T-helper 1 cell treated with Interleukin-12 subunit alpha and Interleukin-12 subunit beta and Interleukin-4 antibody, amounts not matched to agents 30 μg/mL and 1 μg/mL, for 36 hours (primary cell): Measurements from ENCODE around the gene CRYGC.
"Not testable (repeated sequence)": the region's sequence is repeated elsewhere in the genome, so short reads cannot be mapped to it uniquely, and the experiment has no call there.

ENCODE experiments used
- H3K27ac Mint-ChIP-seq: one replicate; pipeline ENCODE4 v1.8.0; 2021; ENCODE audit warnings: mild to moderate bottlenecking, mixed read lengths
- H3K27me3 Mint-ChIP-seq: one replicate; pipeline ENCODE4 v1.8.0; 2021; ENCODE audit warnings: low read depth, mixed read lengths
- H3K36me3 Mint-ChIP-seq: one replicate; pipeline ENCODE4 v1.8.0; 2021; ENCODE audit warnings: low read depth, mixed read lengths
- H3K4me1 Mint-ChIP-seq: one replicate; pipeline ENCODE4 v1.8.0; 2021; ENCODE audit warnings: low read depth, mixed read lengths
- H3K4me3 Mint-ChIP-seq: one replicate; pipeline ENCODE4 v1.8.0; 2021; ENCODE audit warnings: mild to moderate bottlenecking, moderate library complexity, mixed read lengths
- H3K9me3 Mint-ChIP-seq: one replicate; pipeline ENCODE4 v1.8.0; 2021; ENCODE audit warnings: mixed read lengths

Gene CRYGC

GRCh38 chr2:208147008-208147407 lies 17.4 kb upstream of the CRYGC start:
- Mint-ChIP-seq H3K4me3 (no peak overlapping the region), H3K27ac (no peak overlapping the region), H3K9me3 (no peaks in the 10 kb centered on the region), H3K36me3 (no peaks in the 10 kb centered on the region), H3K27me3 (no peaks in the 10 kb centered on the region), H3K4me1 (no peaks in the 10 kb centered on the region)

GRCh38 chr2:208146006-208146405 lies 16.4 kb upstream of the CRYGC start, which contains the start of gene CRYGB:
TSS of gene CRYGB (minus strand) at chr2:208146158. CDS start at chr2:208146120, 38 bp downstream.
- H3K4me3 Mint-ChIP-seq: no peak within 1 kb of the TSS

DNA sequence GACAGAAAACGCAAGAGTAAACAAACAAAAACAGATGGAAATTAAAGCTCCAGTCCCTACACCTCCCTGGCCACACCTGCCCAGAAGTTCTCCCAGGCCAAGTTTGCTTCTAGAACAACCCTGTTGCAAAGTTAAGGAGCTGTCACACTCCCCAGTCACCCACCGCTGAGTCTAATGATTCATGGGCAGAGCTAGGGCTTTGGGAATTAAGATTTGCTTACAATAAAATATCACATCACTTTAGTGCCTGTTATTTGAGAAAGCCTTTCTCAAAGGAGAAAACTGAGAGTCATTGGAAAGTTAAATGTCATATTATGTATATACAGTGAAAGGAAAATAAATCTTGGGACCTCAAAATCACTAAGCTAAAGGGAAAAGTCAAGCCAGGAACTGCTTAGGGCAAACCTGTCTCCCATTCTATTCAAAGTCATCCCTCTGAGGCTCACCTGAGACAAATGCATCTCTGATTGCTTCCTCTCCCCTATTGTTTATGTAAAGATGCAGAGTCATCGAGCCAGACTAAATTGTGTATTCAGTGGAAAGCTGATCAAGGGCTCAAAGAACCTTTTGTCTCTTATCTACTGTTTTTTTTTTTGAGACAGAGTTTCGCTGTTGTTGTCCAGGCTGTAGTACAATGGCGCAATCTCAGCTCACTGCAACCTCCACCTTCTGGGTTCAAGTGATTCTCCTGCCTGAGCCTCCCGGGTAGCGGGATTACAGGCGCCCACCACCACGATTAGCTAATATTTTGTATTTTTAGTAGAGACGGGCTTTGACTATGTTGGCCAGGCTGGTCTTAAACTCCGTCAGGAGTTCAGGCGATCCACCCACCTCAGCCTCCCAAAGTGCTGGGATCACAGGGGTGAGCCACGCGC lies 13.5 kb upstream of the CRYGC start:
- no peaks in the 10 kb centered on the region for H3K4me1 Mint-ChIP-seq
- no peaks in the 10 kb centered on the region for H3K27me3 Mint-ChIP-seq
- H3K36me3 Mint-ChIP-seq: no peaks in the 10 kb centered on the region
- H3K27ac Mint-ChIP-seq: no peak overlapping the region
- no peak overlapping the region for H3K4me3 Mint-ChIP-seq
- peaks cover 3% of the 10 kb centered on the region for H3K9me3 Mint-ChIP-seq

More at GRCh38 chr2:208146006-208146405, 16.4 kb upstream of the CRYGC start, which contains the start of gene CRYGB:
- no peak within 1 kb of the TSS for H3K27ac Mint-ChIP-seq
- H3K4me1 Mint-ChIP-seq: no peaks in the 10 kb centered on the region
- no peaks in the 10 kb centered on the region for H3K36me3 Mint-ChIP-seq
- no peaks in the 10 kb centered on the region for H3K9me3 Mint-ChIP-seq
- H3K27me3 Mint-ChIP-seq: no peaks in the 10 kb centered on the region

DNA sequence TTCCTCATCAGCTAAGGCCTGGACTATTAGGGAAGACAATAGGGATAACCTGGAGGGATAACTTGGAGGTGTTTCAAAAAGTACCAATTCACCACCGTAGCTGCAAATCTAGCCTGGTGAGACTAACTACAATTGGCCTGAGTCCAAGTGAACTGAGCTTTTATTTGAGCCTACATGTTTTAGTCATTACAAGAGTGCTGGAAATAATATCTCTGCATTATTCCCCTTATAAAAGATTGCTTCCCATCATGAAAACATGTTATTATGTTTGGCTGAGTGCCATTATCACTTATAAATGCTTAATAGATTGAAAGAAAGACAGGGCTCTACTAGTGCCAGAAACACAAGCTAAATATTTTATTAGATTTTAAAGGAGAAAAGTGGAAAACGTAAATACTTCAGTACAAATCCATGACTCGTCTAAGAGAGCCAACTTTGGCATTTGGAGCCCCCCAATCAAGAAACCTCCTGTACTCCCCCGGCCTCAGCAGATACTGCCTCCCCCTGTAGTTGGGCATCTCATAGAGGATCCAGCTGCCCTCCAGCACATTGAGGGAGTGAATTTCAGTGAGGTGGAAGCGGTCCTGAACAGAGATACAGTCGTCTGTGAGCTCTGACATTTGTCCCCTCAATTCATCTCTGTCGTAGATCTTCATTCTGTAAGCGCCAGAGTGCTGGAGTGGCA lies 12.8 kb upstream of the CRYGC start:
- H3K9me3 Mint-ChIP-seq: peaks cover 7% of the 10 kb centered on the region
- H3K27me3 Mint-ChIP-seq: no peaks in the 10 kb centered on the region
- H3K36me3 Mint-ChIP-seq: no peaks in the 10 kb centered on the region
- no peaks in the 10 kb centered on the region for H3K4me1 Mint-ChIP-seq
- H3K4me3 Mint-ChIP-seq: no peak overlapping the region
- no peak overlapping the region for H3K27ac Mint-ChIP-seq

- Mint-ChIP-seq H3K36me3 (no peaks in the 10 kb centered on the region), H3K9me3 (peaks cover 7% of the 10 kb centered on the region), H3K27me3 (no peaks in the 10 kb centered on the region), H3K27ac (no peak overlapping the region), H3K4me3 (no peak overlapping the region), H3K4me1 (peaks cover 9% of the 10 kb centered on the region)
Measured at GRCh38 chr2:208139447-208139846, 9.8 kb upstream of the CRYGC start.

DNA sequence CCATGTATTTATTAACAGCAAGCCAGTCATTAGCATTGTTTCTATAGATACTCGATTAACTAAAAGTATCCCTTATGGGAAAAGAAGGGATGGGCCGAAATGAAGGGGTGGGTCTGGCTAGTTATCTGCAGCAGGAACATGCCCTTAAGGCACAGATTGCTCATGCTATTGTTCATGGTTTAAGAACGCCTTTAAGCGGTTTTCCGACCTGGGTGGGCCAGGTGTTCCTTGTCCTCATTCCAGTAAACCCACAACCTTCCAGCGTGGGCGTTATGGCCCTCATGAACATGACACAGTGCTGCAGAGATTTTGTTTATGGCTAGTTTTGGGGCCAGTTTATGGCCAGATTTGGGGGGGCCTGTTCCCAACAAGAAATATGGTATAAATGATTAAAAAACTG lies 8.7 kb upstream of the CRYGC start:
- not testable (repeated sequence) for H3K4me1 Mint-ChIP-seq, H3K27ac Mint-ChIP-seq, H3K9me3 Mint-ChIP-seq, H3K36me3 Mint-ChIP-seq, H3K4me3 Mint-ChIP-seq, H3K27me3 Mint-ChIP-seq

GRCh38 chr2:208136716-208137094 lies 7.1 kb upstream of the CRYGC start:
- H3K4me3 Mint-ChIP-seq: no peak overlapping the region
- H3K36me3 Mint-ChIP-seq: no peaks in the 10 kb centered on the region
- no peak overlapping the region for H3K27ac Mint-ChIP-seq
- peaks cover 7% of the 10 kb centered on the region for H3K9me3 Mint-ChIP-seq
- peaks cover 4% of the 10 kb centered on the region for H3K27me3 Mint-ChIP-seq
- H3K4me1 Mint-ChIP-seq: peaks cover 9% of the 10 kb centered on the region

- Mint-ChIP-seq H3K4me3 (no peak overlapping the region), H3K4me1 (peaks cover 9% of the 10 kb centered on the region), H3K27ac (no peak overlapping the region), H3K27me3 (peaks cover 4% of the 10 kb centered on the region), H3K36me3 (no peaks in the 10 kb centered on the region), H3K9me3 (peaks cover 7% of the 10 kb centered on the region)
Measured at GRCh38 chr2:208135794-208136715, 6.4 kb upstream of the CRYGC start.

DNA sequence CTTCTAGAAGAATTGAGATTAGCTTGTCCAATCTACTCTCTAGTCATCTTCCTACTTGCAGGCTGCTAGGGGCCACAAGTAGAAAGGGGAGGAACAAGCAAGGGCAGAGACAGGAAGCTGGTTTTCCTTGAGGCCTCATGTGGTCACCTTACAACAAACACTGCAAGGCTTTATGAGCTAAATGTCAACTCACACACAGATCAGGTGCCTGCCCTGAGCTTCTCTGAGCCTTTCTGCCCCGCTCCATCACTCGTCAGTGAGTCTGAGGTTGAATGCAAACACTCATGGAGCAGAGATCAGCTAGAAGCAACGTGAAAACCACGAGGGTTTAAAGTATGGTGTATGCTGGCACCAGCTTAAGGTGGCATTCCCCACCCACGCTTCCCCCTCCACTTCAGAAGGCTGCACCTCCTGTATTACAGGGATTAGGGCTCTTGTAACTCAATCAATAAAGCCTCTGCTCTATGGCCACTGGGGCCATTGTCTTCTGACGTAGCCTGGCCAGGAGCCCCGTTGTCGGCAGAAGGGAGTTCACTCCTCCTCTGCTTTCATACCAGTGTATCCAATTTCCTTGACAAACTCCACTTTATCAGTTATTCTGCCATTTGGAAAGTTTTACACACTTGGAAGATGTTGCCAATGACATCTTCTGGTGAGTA lies 5.4 kb upstream of the CRYGC start:
- Mint-ChIP-seq H3K9me3 (peaks cover 7% of the 10 kb centered on the region), H3K4me1 (peaks cover 9% of the 10 kb centered on the region), H3K36me3 (no peaks in the 10 kb centered on the region), H3K27me3 (peaks cover 4% of the 10 kb centered on the region), H3K4me3 (no peak overlapping the region), H3K27ac (no peak overlapping the region)

- Mint-ChIP-seq H3K27me3 (peaks cover 15% of the 10 kb centered on the region), H3K27ac (no peak overlapping the region)
Measured at GRCh38 chr2:208130712-208131110, 1.1 kb upstream of the CRYGC start.

GRCh38 chr2:208128136-208128535 lies 1.5 kb downstream of the CRYGC start:
- Mint-ChIP-seq H3K4me3 (no peak overlapping the region), H3K27ac (no peak overlapping the region), H3K36me3 (no peaks in the 10 kb centered on the region), H3K27me3 (peaks cover 35% of the 10 kb centered on the region), H3K4me1 (peaks cover 2% of the 10 kb centered on the region), H3K9me3 (no peaks in the 10 kb centered on the region)

More at GRCh38 chr2:208130712-208131110, 1.1 kb upstream of the CRYGC start:
- Mint-ChIP-seq H3K4me1 (peaks cover 9% of the 10 kb centered on the region), H3K4me3 (no peak overlapping the region), H3K9me3 (no peaks in the 10 kb centered on the region), H3K36me3 (no peaks in the 10 kb centered on the region)

DNA sequence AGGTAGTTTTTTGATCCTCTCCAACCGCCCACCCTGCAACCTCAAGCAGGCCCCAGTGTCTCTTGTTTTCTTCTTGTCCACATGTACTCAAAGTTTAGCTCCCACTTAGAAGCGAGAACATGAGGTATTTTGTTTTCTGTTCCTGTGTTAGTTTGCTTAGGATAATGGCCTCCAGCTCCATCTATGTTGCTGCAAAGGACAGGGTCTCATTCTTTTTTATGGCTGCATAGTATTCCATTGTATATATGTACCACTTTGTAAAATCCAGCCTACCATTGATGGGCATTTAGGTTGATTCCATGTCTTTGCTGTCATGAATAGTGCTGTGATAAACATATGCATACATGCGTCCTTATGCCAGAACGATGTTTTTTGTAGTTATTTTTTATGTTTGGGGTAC lies 2.5 kb downstream of the CRYGC start:
- Mint-ChIP-seq H3K4me1 (peaks cover 2% of the 10 kb centered on the region), H3K36me3 (no peaks in the 10 kb centered on the region), H3K27me3 (peaks cover 32% of the 10 kb centered on the region), H3K27ac (no peak overlapping the region), H3K4me3 (no peak overlapping the region), H3K9me3 (no peaks in the 10 kb centered on the region)

GRCh38 chr2:208125251-208125650 lies 4.4 kb downstream of the CRYGC start:
- H3K27me3 Mint-ChIP-seq: peaks cover 43% of the 10 kb centered on the region
- H3K4me3 Mint-ChIP-seq: no peak overlapping the region
- H3K9me3 Mint-ChIP-seq: no peaks in the 10 kb centered on the region
- peaks cover 2% of the 10 kb centered on the region for H3K4me1 Mint-ChIP-seq
- no peaks in the 10 kb centered on the region for H3K36me3 Mint-ChIP-seq
- H3K27ac Mint-ChIP-seq: no peak overlapping the region
